Tibial nerve (tissue), 4 donors: ENCODE measurements around the gene PDZD2.

Experiments
- EP300 ChIP-seq, 2 donors: sonication (generic); formaldehyde crosslinking; IDR thresholded peaks; one replicate each; pipeline ENCODE4 v1.6.1; 2017; ENCODE audit warnings: antibody characterized with exemption in 2 of 2, mild to moderate bottlenecking in 1 of 2
- POLR2A ChIP-seq, 2 donors: fragments of 450-650 bp; IDR thresholded peaks; one replicate each; pipeline ENCODE4 v1.6.1; 2017; ENCODE audit warnings: antibody characterized with exemption in 2 of 2, mild to moderate bottlenecking in 2 of 2, moderate library complexity in 2 of 2
- TF ChIP-seq, protein P1 (sequence below), 5 experiments: fragments of 200-600 bp in 3 of 5; fragments of 450-650 bp in 2 of 5; sonication (generic) in 3 of 5; IDR thresholded peaks; one replicate each; pipeline ENCODE4 v1.5.1; 2016 to 2019; ENCODE audit warnings: antibody characterized with exemption in 5 of 5, mild to moderate bottlenecking in 3 of 5, moderate library complexity in 2 of 5

GRCh38 chr5:31738199-31738598 is 99.3 kb downstream of the PDZD2 start:
- TF ChIP-seq POLR2A (IDR thresholded peaks at IDR 0.05) (no peak), EP300 (IDR thresholded peaks at IDR 0.05) (no peak)
- TF ChIP-seq, protein P1, sequence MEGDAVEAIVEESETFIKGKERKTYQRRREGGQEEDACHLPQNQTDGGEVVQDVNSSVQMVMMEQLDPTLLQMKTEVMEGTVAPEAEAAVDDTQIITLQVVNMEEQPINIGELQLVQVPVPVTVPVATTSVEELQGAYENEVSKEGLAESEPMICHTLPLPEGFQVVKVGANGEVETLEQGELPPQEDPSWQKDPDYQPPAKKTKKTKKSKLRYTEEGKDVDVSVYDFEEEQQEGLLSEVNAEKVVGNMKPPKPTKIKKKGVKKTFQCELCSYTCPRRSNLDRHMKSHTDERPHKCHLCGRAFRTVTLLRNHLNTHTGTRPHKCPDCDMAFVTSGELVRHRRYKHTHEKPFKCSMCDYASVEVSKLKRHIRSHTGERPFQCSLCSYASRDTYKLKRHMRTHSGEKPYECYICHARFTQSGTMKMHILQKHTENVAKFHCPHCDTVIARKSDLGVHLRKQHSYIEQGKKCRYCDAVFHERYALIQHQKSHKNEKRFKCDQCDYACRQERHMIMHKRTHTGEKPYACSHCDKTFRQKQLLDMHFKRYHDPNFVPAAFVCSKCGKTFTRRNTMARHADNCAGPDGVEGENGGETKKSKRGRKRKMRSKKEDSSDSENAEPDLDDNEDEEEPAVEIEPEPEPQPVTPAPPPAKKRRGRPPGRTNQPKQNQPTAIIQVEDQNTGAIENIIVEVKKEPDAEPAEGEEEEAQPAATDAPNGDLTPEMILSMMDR (IDR thresholded peaks at IDR 0.05): no peak
